HEK293 (cell line): ENCODE measurements around the gene PFKM.

Experiments
- CTCF ChIA-PET: fragments of 350-600 bp; formaldehyde crosslinking; extraction: SDS; loops from one replicate; lab custom pipeline; 2021; ENCODE audit warnings: antibody characterized with exemption; lab: Yijun Ruan, JAX
- POLR2A ChIA-PET: fragments of 300-600 bp; formaldehyde crosslinking; extraction: SDS; loops from one replicate; lab custom pipeline; 2020; ENCODE audit warnings: antibody characterized with exemption, inconsistent platforms; lab: Yijun Ruan, JAX
- H3K27ac ChIP-seq: fragments of 200-500 bp; sonication (Bioruptor generic); 2 replicates; pipeline ENCODE4 v1.5.1; 2014; ENCODE audit warnings: low read depth, low read length, control low read depth, inconsistent platforms; ENCODE audit errors: extremely low read depth
- H3K36me3 ChIP-seq, 2 experiments: fragments of 200-500 bp in 1 of 2; sonication (Bioruptor generic) in 1 of 2; 1 replicate in 1 of 2; 2 replicates in 1 of 2; pipeline ENCODE4 v1.5.1; 2014 to 2017; ENCODE audit warnings: inconsistent platforms in 2 of 2, low read length in 2 of 2; ENCODE audit not compliant: control insufficient read depth in 2 of 2, insufficient read depth in 1 of 2
- H3K4me1 ChIP-seq: fragments of 200-500 bp; sonication (Bioruptor generic); 2 replicates; pipeline ENCODE4 v1.5.1; 2014; ENCODE audit warnings: mild to moderate bottlenecking, low read length, inconsistent platforms; ENCODE audit not compliant: control insufficient read depth, insufficient read depth
- H3K4me3 ChIP-seq: 2 replicates; pipeline ENCODE4 v1.5.1; 2011; ENCODE audit warnings: low read depth, mild to moderate bottlenecking, control low read depth, low read length, moderate library complexity
- H3K9me3 ChIP-seq: fragments of 200-500 bp; sonication (Bioruptor generic); 2 replicates; pipeline ENCODE4 v1.5.1; 2014; ENCODE audit warnings: low read depth, low read length, inconsistent platforms; ENCODE audit not compliant: control insufficient read depth, insufficient read depth
- KLF16 ChIP-seq: fragments of 450-650 bp; formaldehyde crosslinking; IDR thresholded peaks from 2 replicates; pipeline ENCODE4 v1.5.1; 2017; ENCODE audit warnings: missing biosample characterization, missing genetic modification characterization
- OSR2 ChIP-seq: fragments of 450-650 bp; formaldehyde crosslinking; IDR thresholded peaks from 2 replicates; pipeline ENCODE4 v1.5.1; 2016; ENCODE audit warnings: missing biosample characterization, missing genetic modification characterization
- PRDM1 ChIP-seq: fragments of 450-650 bp; formaldehyde crosslinking; IDR thresholded peaks from 2 replicates; pipeline ENCODE4; 2016; ENCODE audit warnings: missing biosample characterization, missing genetic modification characterization
- SP3 ChIP-seq: fragments of 450-650 bp; formaldehyde crosslinking; IDR thresholded peaks from 2 replicates; pipeline ENCODE4 v1.5.1; 2016; ENCODE audit warnings: missing biosample characterization, missing genetic modification characterization
- ZBTB17 ChIP-seq: fragments of 450-650 bp; formaldehyde crosslinking; IDR thresholded peaks from 2 replicates; pipeline ENCODE4 v1.5.1; 2016; ENCODE audit warnings: missing biosample characterization, missing genetic modification characterization
- ZBTB20 ChIP-seq: fragments of 450-650 bp; formaldehyde crosslinking; IDR thresholded peaks from 2 replicates; pipeline ENCODE4 v1.5.1; 2016; ENCODE audit warnings: missing biosample characterization, missing genetic modification characterization
- ZBTB48 ChIP-seq: fragments of 450-650 bp; formaldehyde crosslinking; IDR thresholded peaks from 2 replicates; pipeline ENCODE4 v1.5.1; 2016; ENCODE audit warnings: missing biosample characterization, missing genetic modification characterization
- ZNF121 ChIP-seq: fragments of 450-650 bp; formaldehyde crosslinking; IDR thresholded peaks from 2 replicates; pipeline ENCODE4 v1.5.1; 2016; ENCODE audit warnings: missing biosample characterization, missing genetic modification characterization
- ZNF174 ChIP-seq: fragments of 450-650 bp; formaldehyde crosslinking; IDR thresholded peaks from 2 replicates; pipeline ENCODE4 v1.5.0; 2017; ENCODE audit warnings: missing biosample characterization, mild to moderate bottlenecking, missing genetic modification characterization
- ZNF175 ChIP-seq: fragments of 450-650 bp; formaldehyde crosslinking; IDR thresholded peaks from 2 replicates; pipeline ENCODE4 v1.5.1; 2016; ENCODE audit warnings: missing biosample characterization, missing genetic modification characterization
- ZNF214 ChIP-seq: fragments of 450-650 bp; formaldehyde crosslinking; IDR thresholded peaks from 2 replicates; pipeline ENCODE4 v1.5.1; 2017; ENCODE audit warnings: missing biosample characterization, mild to moderate bottlenecking, missing genetic modification characterization, borderline replicate concordance
- ZNF335 ChIP-seq: fragments of 450-650 bp; formaldehyde crosslinking; conservative IDR thresholded peaks from 2 replicates; pipeline ENCODE4 v1.5.1; 2016; ENCODE audit warnings: missing biosample characterization, missing genetic modification characterization
- ZNF37A ChIP-seq: fragments of 450-650 bp; IDR thresholded peaks from 2 replicates; pipeline ENCODE4 v1.5.1; 2018; ENCODE audit warnings: missing biosample characterization, missing genetic modification characterization
- ZNF510 ChIP-seq: fragments of 450-650 bp; formaldehyde crosslinking; IDR thresholded peaks from 2 replicates; pipeline ENCODE4 v1.5.1; 2018; ENCODE audit warnings: mild to moderate bottlenecking, missing genetic modification characterization, missing biosample characterization; ENCODE audit not compliant: insufficient replicate concordance
- ZNF600 ChIP-seq: fragments of 450-650 bp; formaldehyde crosslinking; IDR thresholded peaks from 2 replicates; pipeline ENCODE4 v1.5.1; 2016; ENCODE audit warnings: missing biosample characterization, missing genetic modification characterization
- ZNF76 ChIP-seq: fragments of 450-650 bp; formaldehyde crosslinking; IDR thresholded peaks from 2 replicates; pipeline ENCODE4; 2016; ENCODE audit warnings: low read depth, missing biosample characterization, missing genetic modification characterization, borderline replicate concordance
- ZSCAN23 ChIP-seq: fragments of 450-650 bp; formaldehyde crosslinking; IDR thresholded peaks from 2 replicates; pipeline ENCODE4 v1.5.1; 2016; ENCODE audit warnings: missing biosample characterization, missing genetic modification characterization
- TF ChIP-seq, protein P1 (sequence below): fragments of 450-650 bp; formaldehyde crosslinking; IDR thresholded peaks from 2 replicates; pipeline ENCODE4 v1.5.1; 2016; ENCODE audit warnings: missing biosample characterization, missing genetic modification characterization
- TF ChIP-seq, protein P2 (sequence below): fragments of 450-650 bp; formaldehyde crosslinking; IDR thresholded peaks from 2 replicates; pipeline ENCODE4 v1.5.1; 2016; ENCODE audit warnings: missing biosample characterization, missing genetic modification characterization

PFKM gene

DNA sequence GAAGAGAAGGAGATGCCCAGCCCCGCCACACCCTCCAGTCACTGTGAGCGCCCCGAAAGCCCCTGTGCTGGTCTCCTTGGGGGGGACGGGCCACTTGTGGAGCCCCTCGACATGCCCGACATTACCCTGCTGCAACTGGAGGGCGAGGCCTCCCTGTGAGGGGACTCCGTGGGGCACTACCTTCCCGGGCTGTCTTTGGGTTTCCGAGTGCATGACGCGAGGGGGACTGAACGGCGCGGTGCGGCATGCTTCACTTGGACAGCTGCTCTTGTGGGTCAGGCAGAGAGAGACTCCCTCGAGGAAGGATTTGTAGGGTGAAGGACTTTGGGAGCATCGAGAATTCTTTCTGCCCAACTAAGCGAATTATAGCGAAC lies 65.4 kb downstream of the PFKM start:
- CTCF ChIA-PET = interaction anchor here (1.1 kb wide), 1 partner anchor 469 kb away, joined by 4 read pairs; no protein-coding TSS in a partner anchor
- H3K4me3 ChIP-seq = no peak overlapping the region

DNA sequence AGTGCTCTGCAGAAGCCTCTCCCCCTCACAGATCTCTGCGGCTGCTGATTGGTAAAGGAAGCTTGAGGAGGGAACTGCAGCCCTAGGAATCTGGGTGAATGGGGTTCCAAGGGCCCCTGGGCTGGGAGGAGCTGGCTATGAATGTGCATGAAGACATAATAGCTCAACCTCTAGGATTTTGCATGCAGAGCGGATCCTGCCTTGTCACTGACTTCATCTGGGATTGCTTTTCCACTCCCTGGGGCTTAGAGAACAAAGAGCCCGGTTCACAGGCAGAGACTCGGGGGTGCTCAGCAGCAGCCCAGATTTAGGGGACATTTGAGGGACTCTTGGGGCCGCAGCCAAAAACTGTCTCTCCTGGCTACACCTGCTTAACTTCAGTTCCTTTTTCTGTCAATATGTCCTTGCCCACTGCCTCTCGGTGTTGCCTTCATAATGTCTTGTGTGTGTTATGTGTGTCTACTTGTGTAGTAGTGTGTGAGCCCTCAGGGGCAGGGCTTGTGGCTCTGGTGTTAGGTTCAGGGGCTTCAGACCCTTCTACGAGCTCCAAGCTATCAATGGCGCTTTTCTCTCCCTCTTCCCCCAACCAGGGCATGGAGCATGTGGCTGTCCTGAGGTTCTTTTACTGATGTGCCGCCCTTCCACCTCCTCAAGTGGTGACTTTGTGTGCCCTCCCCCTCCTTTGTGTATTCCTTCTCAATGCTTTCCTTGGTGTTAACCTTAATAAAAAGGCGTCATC lies 66.2 kb downstream of the PFKM start:
- ChIA-PET CTCF (interaction anchor here (0.6 to 1.3 kb wide), 4 partner anchors 22 to 470 kb away, joined by 3 to 4 read pairs (median 4); no protein-coding TSS in a partner anchor), POLR2A (no interaction called here)
- H3K4me1 ChIP-seq = no peaks in the 10 kb centered on the region
- H3K9me3 ChIP-seq = no peaks in the 10 kb centered on the region
- no peak overlapping the region for H3K27ac ChIP-seq
- no peaks in the 10 kb centered on the region for H3K36me3 ChIP-seq
- H3K4me3 ChIP-seq = no peak overlapping the region
- TF ChIP-seq ZNF214 (tag by site-specific recombination) = no peak
- TF ChIP-seq ZBTB17 (tag by site-specific recombination) = 0 out of 2 replicates have a peak, but pooled peaks have one; percentile 23
- peak; percentile 89 for TF ChIP-seq ZBTB20 (tag by site-specific recombination)
- peak; percentile 36; the same call in 1 of the 2 replicates for TF ChIP-seq ZNF335 (tag by site-specific recombination)

More for the DNA sequence above, 65.4 kb downstream of the PFKM start:
- H3K27ac ChIP-seq = no peak overlapping the region
- H3K36me3 ChIP-seq = no peaks in the 10 kb centered on the region
- POLR2A ChIA-PET = no interaction called here
- H3K4me1 ChIP-seq = no peaks in the 10 kb centered on the region
- H3K9me3 ChIP-seq = no peaks in the 10 kb centered on the region
- no peak for TF ChIP-seq ZNF76 (tag by site-specific recombination)
- TF ChIP-seq, protein P1, sequence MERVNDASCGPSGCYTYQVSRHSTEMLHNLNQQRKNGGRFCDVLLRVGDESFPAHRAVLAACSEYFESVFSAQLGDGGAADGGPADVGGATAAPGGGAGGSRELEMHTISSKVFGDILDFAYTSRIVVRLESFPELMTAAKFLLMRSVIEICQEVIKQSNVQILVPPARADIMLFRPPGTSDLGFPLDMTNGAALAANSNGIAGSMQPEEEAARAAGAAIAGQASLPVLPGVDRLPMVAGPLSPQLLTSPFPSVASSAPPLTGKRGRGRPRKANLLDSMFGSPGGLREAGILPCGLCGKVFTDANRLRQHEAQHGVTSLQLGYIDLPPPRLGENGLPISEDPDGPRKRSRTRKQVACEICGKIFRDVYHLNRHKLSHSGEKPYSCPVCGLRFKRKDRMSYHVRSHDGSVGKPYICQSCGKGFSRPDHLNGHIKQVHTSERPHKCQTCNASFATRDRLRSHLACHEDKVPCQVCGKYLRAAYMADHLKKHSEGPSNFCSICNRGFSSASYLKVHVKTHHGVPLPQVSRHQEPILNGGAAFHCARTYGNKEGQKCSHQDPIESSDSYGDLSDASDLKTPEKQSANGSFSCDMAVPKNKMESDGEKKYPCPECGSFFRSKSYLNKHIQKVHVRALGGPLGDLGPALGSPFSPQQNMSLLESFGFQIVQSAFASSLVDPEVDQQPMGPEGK = no peak
- no peak for TF ChIP-seq PRDM1
- no peak for TF ChIP-seq ZBTB48 (tag by site-specific recombination)
- no peak for TF ChIP-seq ZNF175
- no peak for TF ChIP-seq ZNF600 (tag by site-specific recombination)
- TF ChIP-seq, protein P2, sequence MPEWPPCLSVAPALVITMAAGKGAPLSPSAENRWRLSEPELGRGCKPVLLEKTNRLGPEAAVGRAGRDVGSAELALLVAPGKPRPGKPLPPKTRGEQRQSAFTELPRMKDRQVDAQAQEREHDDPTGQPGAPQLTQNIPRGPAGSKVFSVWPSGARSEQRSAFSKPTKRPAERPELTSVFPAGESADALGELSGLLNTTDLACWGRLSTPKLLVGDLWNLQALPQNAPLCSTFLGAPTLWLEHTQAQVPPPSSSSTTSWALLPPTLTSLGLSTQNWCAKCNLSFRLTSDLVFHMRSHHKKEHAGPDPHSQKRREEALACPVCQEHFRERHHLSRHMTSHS (tag by site-specific recombination) = no peak
- TF ChIP-seq ZNF121 (tag by site-specific recombination) = no peak
- TF ChIP-seq KLF16 (tag by site-specific recombination) = no peak
- no peak for TF ChIP-seq SP3 (tag by site-specific recombination)
- no peak for TF ChIP-seq ZNF37A
- no peak for TF ChIP-seq ZNF174 (tag by site-specific recombination)
- no peak for TF ChIP-seq OSR2
- TF ChIP-seq ZNF510 = no peak
- no peak for TF ChIP-seq ZSCAN23 (tag by site-specific recombination)
